ENCODE data around the gene TDRD9.

TDRD9 gene

GRCh38 chr14:104096318-104096717, 168.1 kb downstream of the TDRD9 start:
- Histone ChIP-seq H3K4me3 (ENCODE audit: low read depth in 1 of 2, low read length in 1 of 2) (no peak overlapping the region), H3K36me3 (no peaks in the 10 kb centered on the region), H3K27me3 (no peaks in the 10 kb centered on the region), H3K9me3 (no peaks in the 10 kb centered on the region), H3K27ac (no peak overlapping the region), H3K4me1 (ENCODE audit: control insufficient read depth in 1 of 2, insufficient read depth in 1 of 2, low read depth in 1 of 2, low read length in 1 of 2) (no peaks in the 10 kb centered on the region)
- TF ChIP-seq CTCF (IDR thresholded peaks at IDR 0.05): no peak

- Histone ChIP-seq H3K27ac (no peak overlapping the region), H3K9me3 (no peaks in the 10 kb centered on the region), H3K4me3 (ENCODE audit: low read depth in 1 of 2, low read length in 1 of 2) (no peak overlapping the region), H3K36me3 (no peaks in the 10 kb centered on the region), H3K27me3 (no peaks in the 10 kb centered on the region), H3K4me1 (ENCODE audit: control insufficient read depth in 1 of 2, insufficient read depth in 1 of 2, low read depth in 1 of 2, low read length in 1 of 2) (no peaks in the 10 kb centered on the region)
- TF ChIP-seq CTCF (IDR thresholded peaks at IDR 0.05): no peak
Measured at GRCh38 chr14:104096751-104097700, 168.8 kb downstream of the TDRD9 start.

GRCh38 chr14:104098272-104099095, 170.2 kb downstream of the TDRD9 start:
- Histone ChIP-seq H3K4me1 (ENCODE audit: control insufficient read depth in 1 of 2, insufficient read depth in 1 of 2, low read depth in 1 of 2, low read length in 1 of 2) (no peaks in the 10 kb centered on the region), H3K27me3 (no peaks in the 10 kb centered on the region), H3K27ac (no peak overlapping the region), H3K4me3 (ENCODE audit: low read depth in 1 of 2, low read length in 1 of 2) (no peak overlapping the region), H3K9me3 (no peaks in the 10 kb centered on the region), H3K36me3 (no peaks in the 10 kb centered on the region)
- TF ChIP-seq CTCF (IDR thresholded peaks at IDR 0.05): no peak

- Histone ChIP-seq H3K4me1 (ENCODE audit: control insufficient read depth in 1 of 2, insufficient read depth in 1 of 2, low read depth in 1 of 2, low read length in 1 of 2) (no peaks in the 10 kb centered on the region), H3K4me3 (ENCODE audit: low read depth in 1 of 2, low read length in 1 of 2) (no peak overlapping the region), H3K9me3 (no peaks in the 10 kb centered on the region), H3K27ac (no peak overlapping the region), H3K36me3 (no peaks in the 10 kb centered on the region), H3K27me3 (no peaks in the 10 kb centered on the region)
- no peak for TF ChIP-seq CTCF (IDR thresholded peaks at IDR 0.05)
Measured at GRCh38 chr14:104099096-104100041, 171.1 kb downstream of the TDRD9 start.

Measured in neutrophil (primary cell).